ENCODE results near the gene KRTAP2-1.

GRCh38 chr17:41054025-41054424 lies 6.9 kb upstream of the KRTAP2-1 start:
- TF ChIP-seq CTCF (IDR thresholded peaks at IDR 0.05 in 8 of 11, conservative IDR thresholded peaks at IDR 0.05 in 3 of 11) (no peak), POLR2AphosphoS5 (IDR thresholded peaks at IDR 0.05) (no peak), POLR2A (IDR thresholded peaks at IDR 0.05) (no peak)
